IPS-NIHi11 (cell line): Measurements from ENCODE around the gene PHACTR3.

Source experiments
- DNase-seq: peaks from one replicate; pipeline ENCODE4 v3.0.0; 2012; ENCODE audit warnings: mixed read lengths, low spot score

PHACTR3 gene

GRCh38 chr20:59648466-59649070 lies 44.2 kb downstream of the PHACTR3 start:
- no peak for DNase-seq

DNA sequence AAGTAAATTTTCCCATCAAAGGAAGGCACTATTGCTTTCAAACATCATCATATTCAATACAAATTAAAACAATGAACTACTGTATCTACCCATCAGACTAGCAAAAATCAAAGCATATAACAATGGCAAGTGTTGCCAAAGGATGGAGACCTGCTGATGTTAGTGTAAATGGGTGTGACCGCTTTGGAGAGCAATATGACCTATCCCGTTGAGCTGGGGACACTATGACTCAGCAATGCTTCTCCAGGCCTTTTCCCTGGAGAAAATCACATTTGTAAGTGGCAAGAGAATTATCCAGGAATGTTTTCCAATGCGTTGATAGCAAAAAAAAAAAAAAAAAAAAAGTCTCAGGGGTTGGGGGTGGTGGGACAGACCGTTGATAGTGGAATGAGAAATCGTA lies 46.1 kb downstream of the PHACTR3 start:
- DNase-seq, result no peak

GRCh38 chr20:59652381-59652780 lies 48.0 kb downstream of the PHACTR3 start:
- DNase-seq, result no peak

DNA sequence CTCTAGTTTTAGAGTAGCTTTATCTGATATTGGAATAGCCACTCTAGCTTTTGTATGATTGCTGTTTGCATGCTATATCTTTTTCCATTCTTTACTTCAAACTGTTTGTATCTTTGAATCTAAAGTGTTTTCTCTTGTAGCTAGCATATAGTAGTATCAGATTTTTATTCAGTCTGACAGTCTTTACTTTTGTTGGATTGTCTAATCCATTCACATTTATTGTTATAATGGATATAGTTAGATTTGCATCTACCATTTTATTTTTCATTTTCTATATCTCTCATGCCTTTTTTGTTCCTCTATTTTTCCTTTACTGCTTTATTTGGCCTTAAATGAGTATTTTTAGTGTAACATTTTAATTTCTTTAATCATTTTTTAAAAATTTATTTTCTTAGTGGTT lies 52.1 kb downstream of the PHACTR3 start:
- no peak for DNase-seq

DNA sequence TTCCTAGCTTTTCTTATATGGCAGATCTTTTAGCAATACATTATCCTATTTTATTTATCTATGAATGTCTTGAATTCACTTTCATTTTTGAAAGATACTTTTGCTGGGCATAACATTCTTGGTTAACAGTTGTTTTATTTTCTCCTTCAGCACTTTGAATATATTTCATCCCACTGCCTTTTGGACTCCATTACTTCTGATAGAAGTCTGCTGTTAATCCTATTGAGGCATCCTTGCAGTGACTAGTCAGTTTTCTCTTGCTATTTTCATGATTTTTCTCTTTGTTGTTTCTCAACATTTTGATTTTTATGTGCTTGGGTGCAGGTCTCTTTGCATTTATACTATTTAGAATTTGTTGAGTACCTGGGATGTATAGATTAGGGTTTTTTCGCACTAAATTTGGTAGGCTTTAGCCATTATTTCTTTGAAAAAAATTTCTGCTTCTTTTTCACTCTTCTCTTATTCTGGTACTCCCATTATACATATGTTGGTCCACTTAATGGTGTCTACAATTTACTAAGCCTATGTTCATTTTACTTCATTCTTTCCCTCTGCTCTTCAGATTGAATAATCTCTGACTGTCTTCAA lies 53.2 kb downstream of the PHACTR3 start:
- DNase-seq, result no peak

DNA sequence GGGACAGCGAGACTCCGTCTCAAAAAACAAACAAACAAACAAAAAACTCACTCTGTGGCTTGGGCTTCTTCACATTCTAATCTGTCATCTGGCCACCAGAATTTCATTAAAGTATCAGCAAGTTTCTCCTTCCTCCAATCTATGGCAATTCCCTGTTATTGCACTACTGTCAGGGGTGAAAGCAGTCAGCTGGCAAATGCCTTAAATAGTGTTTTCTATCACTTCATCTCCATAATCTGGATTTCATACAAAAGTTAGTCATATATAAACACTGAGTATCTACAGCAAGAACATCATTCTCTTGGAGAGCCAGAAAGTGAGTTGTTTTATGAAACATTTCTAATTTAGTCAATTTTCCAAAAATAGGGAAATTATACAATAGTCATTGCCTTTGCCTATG lies 56.1 kb downstream of the PHACTR3 start:
- DNase-seq, result no peak

DNA sequence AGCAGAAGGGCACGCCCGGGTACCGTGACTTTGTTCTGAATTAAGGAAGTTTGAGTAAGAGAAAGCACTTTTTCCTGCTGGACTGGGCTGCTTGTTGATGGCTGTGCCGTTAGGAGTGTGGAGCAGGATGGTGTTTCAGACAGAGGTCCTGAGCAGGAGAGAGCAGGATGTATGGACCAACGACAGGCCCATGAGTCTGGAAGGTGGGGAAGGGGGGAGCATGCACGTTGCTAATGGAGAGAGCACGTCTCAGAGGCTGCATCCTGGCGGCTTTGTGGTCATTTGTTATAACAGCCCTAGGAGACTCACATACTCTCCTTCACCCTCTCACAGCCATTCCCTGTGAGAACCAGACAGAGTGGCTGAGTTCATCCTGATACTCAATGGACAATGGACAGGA lies 56.8 kb downstream of the PHACTR3 start:
- no peak for DNase-seq

- no peak for DNase-seq
Observed at GRCh38 chr20:59661621-59662020, 57.3 kb downstream of the PHACTR3 start.

DNA sequence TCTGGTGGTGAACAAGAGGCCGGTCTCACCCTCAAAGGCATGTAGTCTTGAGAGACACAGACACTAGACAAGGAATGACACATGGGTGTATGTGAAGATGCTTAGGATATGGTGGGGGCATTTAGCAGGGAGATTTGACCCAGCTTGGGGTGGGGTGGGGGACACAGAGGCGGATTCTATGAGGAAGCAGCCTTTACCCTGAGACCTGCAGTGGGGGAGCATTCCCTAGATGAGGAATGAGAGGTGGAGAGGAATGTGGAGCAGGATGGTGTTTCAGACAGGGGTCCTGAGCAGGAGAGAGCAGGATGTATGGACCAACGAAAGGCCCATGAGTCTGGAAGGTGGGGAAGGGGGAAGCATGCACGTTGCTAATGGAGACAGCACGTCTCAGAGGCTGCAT lies 57.8 kb downstream of the PHACTR3 start:
- no peak for DNase-seq

DNA sequence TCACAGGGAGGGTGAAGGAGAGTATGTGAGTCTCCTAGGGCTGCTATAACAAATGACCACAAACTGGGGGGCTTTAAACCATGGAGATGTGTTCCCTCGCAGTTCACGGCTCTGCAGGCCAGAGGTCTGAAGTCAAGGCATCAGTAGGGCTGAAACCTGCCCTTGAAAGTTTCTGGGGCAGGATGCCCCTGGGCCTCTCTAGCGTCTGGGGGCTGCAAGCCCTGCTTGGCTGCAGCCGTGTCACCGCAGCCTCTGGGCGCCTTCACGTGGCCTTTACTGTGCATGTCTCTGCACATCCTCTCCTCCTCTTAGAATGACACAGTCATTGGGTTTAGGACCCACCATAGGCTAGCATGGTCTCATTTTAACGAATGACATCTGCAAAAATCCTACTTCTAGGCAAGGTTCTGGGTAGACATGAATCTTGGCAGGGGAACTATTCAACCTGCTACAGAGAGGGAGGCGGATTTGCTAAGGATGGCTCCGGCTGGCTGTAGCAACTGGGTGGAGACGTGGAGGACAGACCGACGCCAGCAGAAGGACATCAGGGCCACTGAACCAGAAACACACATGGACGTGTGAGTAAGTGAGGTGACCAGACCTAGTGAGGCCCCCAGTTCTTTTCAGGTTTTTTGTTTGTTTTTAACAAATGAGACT lies 58.6 kb downstream of the PHACTR3 start:
- DNase-seq, result no peak

DNA sequence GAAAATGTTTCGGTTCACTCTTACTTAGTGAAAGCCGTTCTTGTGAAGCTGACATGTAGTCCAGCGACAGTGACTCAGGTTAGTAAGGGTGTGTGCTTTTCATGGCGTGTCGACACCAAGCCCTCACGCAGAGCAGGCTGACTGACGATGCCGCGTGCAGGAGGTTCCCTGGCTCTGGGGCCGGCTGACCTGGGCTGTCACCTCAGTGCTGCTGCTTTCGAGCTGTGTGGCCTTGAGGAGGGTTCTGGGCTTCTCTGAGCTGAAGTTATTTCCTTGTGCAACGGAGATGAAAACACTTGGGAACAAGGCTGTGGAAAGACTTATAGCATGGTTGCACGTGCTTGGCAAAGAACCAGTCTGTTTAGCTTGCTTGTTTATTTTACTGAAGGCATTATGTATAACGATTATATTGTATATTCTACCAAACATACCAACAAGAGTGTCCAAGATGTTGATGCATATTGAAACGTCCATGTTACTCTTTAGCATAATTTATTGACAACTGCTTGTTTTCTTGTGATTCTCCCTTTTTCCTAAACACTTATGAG lies 59.2 kb downstream of the PHACTR3 start:
- no peak for DNase-seq

GRCh38 chr20:59664421-59664941 lies 60.1 kb downstream of the PHACTR3 start:
- no peak for DNase-seq

DNA sequence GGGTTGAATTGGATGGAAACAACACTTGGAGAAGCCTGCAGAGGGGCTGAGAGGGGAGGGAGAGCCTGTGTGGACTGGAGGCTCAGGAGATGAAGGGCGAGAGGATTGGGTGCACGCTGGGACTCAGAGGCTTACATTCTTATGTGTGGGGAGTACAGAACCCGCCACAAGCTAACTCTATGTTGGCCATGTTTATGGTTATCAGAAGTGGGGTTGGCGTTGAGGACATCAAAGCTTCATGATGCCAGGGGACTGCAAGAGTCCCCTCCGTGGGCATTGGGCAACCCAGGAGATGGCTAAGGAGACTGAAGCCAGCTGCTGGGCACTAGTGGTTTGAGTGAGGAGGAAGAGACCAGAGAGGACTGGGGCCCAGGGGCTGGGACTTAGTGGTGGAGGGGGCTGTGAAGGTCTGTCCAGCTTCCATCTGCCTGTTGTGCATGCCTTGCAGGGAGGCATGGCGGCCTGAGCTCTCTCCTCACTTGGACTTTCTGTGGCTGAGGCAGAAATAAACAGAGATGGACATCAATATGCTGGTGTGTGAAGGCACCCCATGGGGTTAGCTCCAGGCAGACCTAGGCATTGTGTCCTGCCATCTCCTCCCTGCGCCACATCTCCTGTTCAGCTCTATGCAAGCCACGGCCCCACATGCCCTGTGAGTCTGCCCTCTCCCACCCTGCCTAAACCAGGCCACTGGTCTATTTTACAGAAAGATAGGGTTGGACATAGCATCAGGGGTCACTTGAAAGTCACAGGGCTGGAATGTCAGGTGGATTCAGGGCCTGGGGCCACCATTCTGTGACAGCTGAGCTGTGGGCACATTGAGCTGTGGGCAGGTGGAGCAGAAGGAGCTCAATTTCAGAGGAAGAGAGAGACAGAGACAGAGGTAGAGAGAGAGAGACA lies 61.6 kb downstream of the PHACTR3 start:
- no peak for DNase-seq

DNA sequence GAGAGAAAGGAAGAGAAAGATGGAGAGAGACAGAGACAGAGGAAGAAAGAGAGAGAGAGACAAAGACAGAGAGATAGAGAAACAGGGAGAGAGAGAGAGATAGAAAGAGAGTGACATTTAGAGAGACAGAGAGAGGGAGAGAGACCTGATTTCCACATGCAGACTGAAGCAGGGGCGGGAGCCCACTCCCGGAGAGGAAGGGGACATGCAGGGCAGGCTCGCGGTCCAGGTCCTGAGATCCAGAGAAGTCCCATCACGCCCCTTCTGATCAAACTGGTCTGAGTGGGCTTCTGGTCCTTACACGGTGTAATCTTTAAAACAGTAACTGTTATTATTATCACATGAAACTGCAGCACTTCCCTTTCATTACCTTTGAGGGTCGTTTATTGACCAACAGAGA lies 62.2 kb downstream of the PHACTR3 start:
- DNase-seq, result no peak

- no peak for DNase-seq
Observed at GRCh38 chr20:59667131-59667530, 62.8 kb downstream of the PHACTR3 start.

DNA sequence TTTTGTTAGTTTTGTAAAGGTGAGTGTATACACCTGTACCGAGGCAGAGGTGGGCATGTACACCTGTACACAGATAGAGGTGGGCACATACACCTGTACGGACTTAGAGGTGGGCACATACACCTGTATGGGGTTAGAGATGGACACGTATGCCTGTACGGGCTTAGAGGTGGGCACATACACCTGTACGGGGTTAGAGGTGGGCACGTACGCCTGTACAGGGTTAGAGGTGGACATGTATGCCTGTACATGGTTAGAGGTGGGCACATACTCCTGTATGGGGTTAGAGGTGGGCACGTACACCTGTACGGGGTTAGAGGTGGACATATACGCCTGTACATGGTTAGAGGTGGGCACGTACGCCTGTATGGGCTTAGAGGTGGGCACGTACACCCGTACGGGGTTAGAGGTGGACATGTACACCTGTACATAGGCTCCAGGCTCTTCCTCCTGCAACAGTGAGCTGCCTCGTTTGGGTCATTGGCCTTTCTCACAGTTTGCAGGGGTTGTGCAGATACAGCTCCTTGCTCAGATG lies 63.7 kb downstream of the PHACTR3 start:
- no peak for DNase-seq

DNA sequence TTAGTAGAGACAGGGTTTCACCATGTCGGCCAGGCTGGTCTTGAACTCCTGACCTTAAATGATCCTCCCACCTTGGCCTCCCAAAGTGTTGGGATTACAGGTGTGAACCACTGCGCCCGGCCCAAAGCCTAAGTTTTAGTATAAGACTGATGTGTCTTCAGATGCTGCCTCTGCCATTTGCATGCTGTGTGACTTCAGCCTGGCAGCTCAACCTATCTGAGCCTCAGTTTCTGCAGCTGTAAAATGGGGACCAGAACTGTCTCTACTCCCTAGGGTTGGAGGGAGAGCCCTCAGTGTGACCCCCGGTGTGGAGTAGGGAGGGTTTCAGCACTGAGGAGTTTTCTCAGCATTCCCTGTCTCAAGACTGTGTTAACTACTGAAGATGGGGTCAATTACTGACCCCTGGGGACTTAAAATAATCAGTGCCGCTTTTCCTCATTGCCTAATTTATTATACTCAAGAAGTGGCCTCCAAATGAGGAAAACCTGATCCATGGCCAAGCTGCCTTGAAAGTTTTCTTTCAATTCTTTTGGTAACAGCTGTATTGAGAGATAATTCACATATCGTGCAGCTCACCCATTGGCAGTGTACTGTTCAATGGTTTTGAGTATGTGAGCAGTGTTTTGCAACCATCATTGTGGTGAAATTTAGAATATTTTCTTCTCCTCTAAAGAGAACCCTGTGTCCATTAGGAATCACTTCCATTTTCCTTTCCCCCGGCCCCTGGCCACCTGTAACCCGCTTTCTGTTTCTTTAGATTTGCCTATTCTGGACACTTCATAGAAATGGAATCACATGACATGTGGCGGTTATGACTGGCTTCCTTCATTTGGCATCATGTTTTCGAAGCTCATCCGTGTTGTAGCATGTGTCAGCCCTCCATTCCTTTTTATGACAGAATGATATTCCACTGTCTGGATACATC lies 64.8 kb downstream of the PHACTR3 start:
- DNase-seq, result no peak

DNA sequence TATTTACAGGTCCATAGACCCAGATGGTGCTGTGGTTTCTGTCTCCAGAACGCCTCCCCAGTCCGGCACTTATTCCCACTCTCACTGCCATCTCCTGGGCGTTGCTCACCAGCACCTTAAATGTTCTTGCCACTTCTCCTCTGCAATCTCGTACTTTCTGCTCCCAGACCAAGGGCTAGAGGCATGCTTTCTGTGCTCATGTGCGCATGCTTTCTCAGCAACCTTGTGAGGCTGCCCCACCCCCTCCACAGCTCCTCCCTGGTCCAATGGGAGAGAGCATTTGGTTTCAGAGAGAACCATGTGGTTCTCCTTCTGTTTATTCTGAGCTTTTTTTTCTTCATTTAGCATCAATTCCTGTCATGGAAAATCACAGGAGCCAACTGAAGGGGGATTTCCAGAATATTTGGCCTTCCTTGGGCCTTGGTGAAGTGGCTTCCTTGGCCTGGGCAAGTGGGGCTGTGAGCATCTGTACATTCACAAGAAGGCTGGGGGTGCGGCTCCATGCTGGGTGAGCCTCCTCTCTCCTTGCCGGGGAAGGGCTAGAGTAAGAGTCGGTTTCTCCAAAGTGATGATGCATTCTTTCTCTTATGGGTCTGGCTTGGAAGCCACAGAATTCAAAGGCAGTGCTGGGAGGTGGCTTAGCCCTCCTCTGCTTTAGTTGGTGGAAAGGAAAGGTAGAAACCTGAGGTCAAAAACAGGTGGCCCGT lies 66.6 kb downstream of the PHACTR3 start:
- no peak for DNase-seq

DNA sequence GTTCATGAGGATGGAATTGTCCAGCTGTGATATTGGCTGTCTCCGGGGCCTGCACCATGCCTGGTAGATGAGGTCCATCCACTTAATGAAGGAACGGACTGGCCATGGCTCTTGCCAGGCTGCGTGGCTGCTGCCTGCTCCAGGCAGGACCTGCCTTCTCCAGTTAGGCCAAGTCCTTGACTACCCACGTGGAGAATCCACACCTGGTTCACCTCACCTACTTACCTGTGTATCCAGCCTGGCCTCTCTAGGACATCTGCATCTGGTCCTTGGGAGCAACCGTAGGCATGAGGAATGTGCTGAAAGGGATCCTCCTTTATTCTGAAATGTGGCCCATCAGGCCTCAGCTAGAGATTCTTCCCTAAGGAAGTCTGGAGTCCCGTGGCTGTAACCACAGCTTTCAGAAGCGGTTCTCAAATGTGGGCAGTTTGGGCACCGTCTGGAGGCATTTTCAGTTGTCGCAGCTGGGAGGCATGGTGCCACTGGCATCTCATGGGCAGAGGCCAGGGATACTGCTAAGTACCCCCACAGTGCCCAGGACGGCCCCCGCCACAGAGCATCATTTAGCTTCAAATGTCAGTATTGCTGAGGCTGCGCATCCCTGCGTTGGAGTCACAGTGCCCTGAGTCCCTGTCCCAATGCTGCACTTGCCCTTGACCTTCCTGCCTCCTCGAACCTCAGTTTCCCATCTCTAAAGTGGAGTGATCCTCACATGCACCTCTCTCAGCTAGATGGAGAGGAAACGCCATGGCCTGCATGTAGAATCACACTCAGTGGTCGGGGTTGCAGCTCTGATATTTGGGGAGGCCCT lies 67.5 kb downstream of the PHACTR3 start:
- DNase-seq, result no peak
